Osteoblast (primary cell): ENCODE data around the gene HLA-G. TPM values are rescaled to one million over a fixed set of nuclear protein-coding genes. Genes with fewer than 3 reads are reported as not detected.

Experiments used
- DNase-seq: peaks from one replicate; pipeline ENCODE4 v3.0.0; 2011; ENCODE audit warnings: low spot score, mixed read lengths; ENCODE audit not compliant: insufficient read length; ENCODE audit errors: missing footprints
- H2AFZ ChIP-seq: 2 replicates; pipeline ENCODE4 v1.6.0; 2011; ENCODE audit warnings: mild to moderate bottlenecking, low read length
- H3K27ac ChIP-seq: 2 replicates; pipeline ENCODE4 v1.5.1; 2011; ENCODE audit warnings: mild to moderate bottlenecking, low read depth, low read length, moderate library complexity
- H3K27me3 ChIP-seq: 2 replicates; pipeline ENCODE4 v1.6.0; 2012; ENCODE audit warnings: mild to moderate bottlenecking, control low read depth, inconsistent platforms, low read length, moderate library complexity; ENCODE audit not compliant: insufficient read depth
- H3K36me3 ChIP-seq: 2 replicates; pipeline ENCODE4 v1.5.1; 2011; ENCODE audit warnings: mild to moderate bottlenecking, low read length, control low read depth, moderate library complexity; ENCODE audit not compliant: insufficient read depth
- H3K4me1 ChIP-seq: 2 replicates; pipeline ENCODE4 v1.5.1; 2011; ENCODE audit warnings: mild to moderate bottlenecking, low read length, control low read depth, moderate library complexity; ENCODE audit not compliant: insufficient read depth
- H3K4me2 ChIP-seq: 2 replicates; pipeline ENCODE4 v1.6.0; 2011; ENCODE audit warnings: mild to moderate bottlenecking, low read length; ENCODE audit not compliant: insufficient read depth
- H3K4me3 ChIP-seq: fragments of 200-600 bp; sonication (generic); 3 replicates; pipeline ENCODE4 v1.5.1; 2012; ENCODE audit warnings: mild to moderate bottlenecking, low read length, inconsistent platforms; ENCODE audit not compliant: insufficient read depth
- H3K79me2 ChIP-seq: 2 replicates; pipeline ENCODE4 v1.6.0; 2012; ENCODE audit warnings: mild to moderate bottlenecking, low read length, control low read depth, inconsistent platforms; ENCODE audit not compliant: insufficient read depth
- H3K9me3 ChIP-seq: 2 replicates; pipeline ENCODE4 v1.5.1; 2011; ENCODE audit warnings: low read depth, low read length, control low read depth
- H4K20me1 ChIP-seq: 2 replicates; pipeline ENCODE4 v1.6.0; 2012; ENCODE audit warnings: mild to moderate bottlenecking, low read length, control low read depth; ENCODE audit not compliant: insufficient read depth
- CTCF ChIP-seq: IDR thresholded peaks from 2 replicates; pipeline ENCODE4 v1.5.1; 2011; ENCODE audit warnings: mild to moderate bottlenecking, low read depth, low read length, moderate library complexity; ENCODE audit errors: extremely low read depth
- total RNA-seq: library from RNA; depleted of rRNA; stranded (reverse); fragments of >200 nt; gene quantifications from 2 replicates; pipeline ENCODE4 v1.2.3, GENCODE V29; 2012

Gene HLA-G
- total RNA-seq, 1 donor, result not detected

GRCh38 chr6:29791162-29791561 lies 36.5 kb upstream of the HLA-G start:
- DNase-seq, result no peak
- no peaks in the 10 kb centered on the region for H3K4me1 ChIP-seq
- TF ChIP-seq CTCF, result no peak

GRCh38 chr6:29791786-29792122 lies 35.9 kb upstream of the HLA-G start:
- DNase-seq, result peak; percentile 54
- H3K4me3 ChIP-seq, result peak overlapping the region; percentile 75
- no peak for TF ChIP-seq CTCF
- H3K79me2 ChIP-seq, result no peaks in the 10 kb centered on the region
- H3K4me2 ChIP-seq, result peak overlapping the region; percentile 84
- H3K27ac ChIP-seq, result no peak overlapping the region
- H3K27me3 ChIP-seq, result peaks cover 26% of the 10 kb centered on the region
- no peaks in the 10 kb centered on the region for H4K20me1 ChIP-seq
- H3K36me3 ChIP-seq, result no peaks in the 10 kb centered on the region
- H3K9me3 ChIP-seq, result no peaks in the 10 kb centered on the region
- H2AFZ ChIP-seq, result peak overlapping the region; percentile 94
- no peaks in the 10 kb centered on the region for H3K4me1 ChIP-seq

More at GRCh38 chr6:29791162-29791561, 36.5 kb upstream of the HLA-G start:
- no peak overlapping the region for H2AFZ ChIP-seq
- H4K20me1 ChIP-seq, result no peaks in the 10 kb centered on the region
- no peaks in the 10 kb centered on the region for H3K9me3 ChIP-seq
- no peaks in the 10 kb centered on the region for H3K36me3 ChIP-seq
- H3K27ac ChIP-seq, result no peak overlapping the region
- peaks cover 26% of the 10 kb centered on the region for H3K27me3 ChIP-seq
- H3K79me2 ChIP-seq, result no peaks in the 10 kb centered on the region
- H3K4me3 ChIP-seq, result no peak overlapping the region
- no peak overlapping the region for H3K4me2 ChIP-seq

- Histone ChIP-seq H3K9me3 (no peaks in the 10 kb centered on the region), H3K27me3 (peaks cover 26% of the 10 kb centered on the region), H3K79me2 (no peaks in the 10 kb centered on the region), H3K4me2 (peak overlapping the region; percentile 84), H3K36me3 (no peaks in the 10 kb centered on the region), H2AFZ (peak overlapping the region; percentile 94), H3K4me3 (peak overlapping the region; percentile 75), H3K27ac (no peak overlapping the region), H4K20me1 (no peaks in the 10 kb centered on the region), H3K4me1 (no peaks in the 10 kb centered on the region)
- peak; percentile 41 for TF ChIP-seq CTCF
- DNase-seq, result peak; percentile 81
Observed at GRCh38 chr6:29792123-29793035, 35.2 kb upstream of the HLA-G start.

- no peaks in the 10 kb centered on the region for H3K9me3 ChIP-seq
- H3K4me2 ChIP-seq, result peak overlapping the region; percentile 84
- no peaks in the 10 kb centered on the region for H4K20me1 ChIP-seq
- H3K27me3 ChIP-seq, result peaks cover 26% of the 10 kb centered on the region
- H3K4me3 ChIP-seq, result peak overlapping the region; percentile 75
- H3K36me3 ChIP-seq, result no peaks in the 10 kb centered on the region
- peak overlapping the region; percentile 41 for H2AFZ ChIP-seq
- H3K4me1 ChIP-seq, result no peaks in the 10 kb centered on the region
- H3K79me2 ChIP-seq, result no peaks in the 10 kb centered on the region
- TF ChIP-seq CTCF, result no peak
- no peak overlapping the region for H3K27ac ChIP-seq
- DNase-seq, result no peak
Observed at GRCh38 chr6:29793036-29793356, 34.6 kb upstream of the HLA-G start.
